OCI-LY1 (cell line): ENCODE measurements around the gene ALKBH7.

Experiments
- H2AFZ ChIP-seq: fragments of 200-600 bp; sonication (generic), shearing (Covaris generic); 2 replicates; pipeline ENCODE4 v1.6.0; 2014; ENCODE audit warnings: antibody characterized with exemption, mild to moderate bottlenecking, low read length
- H3F3A ChIP-seq: fragments of 200-600 bp; sonication (generic), shearing (Covaris generic); 2 replicates; pipeline ENCODE4 v1.6.0; 2014; ENCODE audit warnings: mild to moderate bottlenecking, antibody characterized with exemption, low read length, moderate library complexity; ENCODE audit not compliant: insufficient read depth
- H3K27ac ChIP-seq: fragments of 200-600 bp; sonication (generic); 2 replicates; pipeline ENCODE4 v1.5.1; 2014; ENCODE audit warnings: low read length, mixed run types, mild to moderate bottlenecking, low read depth; ENCODE audit not compliant: poor library complexity, severe bottlenecking
- H3K27me3 ChIP-seq: fragments of 200-600 bp; sonication (generic); 2 replicates; pipeline ENCODE4 v1.6.0; 2014; ENCODE audit warnings: antibody characterized with exemption, mild to moderate bottlenecking, low read length, moderate library complexity; ENCODE audit not compliant: insufficient read depth
- H3K36me3 ChIP-seq: fragments of 200-600 bp; sonication (generic); 2 replicates; pipeline ENCODE4 v1.6.1; 2014; ENCODE audit warnings: mild to moderate bottlenecking, antibody characterized with exemption, low read length, moderate library complexity, mixed read lengths; ENCODE audit not compliant: insufficient read depth
- H3K4me1 ChIP-seq: fragments of 200-600 bp; sonication (generic); 2 replicates; pipeline ENCODE4 v1.5.1; 2014; ENCODE audit warnings: mild to moderate bottlenecking, low read length, moderate library complexity; ENCODE audit not compliant: insufficient read depth, severe bottlenecking
- H3K4me2 ChIP-seq: fragments of 200-600 bp; sonication (generic), shearing (Covaris generic); 2 replicates; pipeline ENCODE4 v1.6.1; 2014; ENCODE audit warnings: low read length
- H3K4me3 ChIP-seq: fragments of 200-600 bp; sonication (generic); 2 replicates; pipeline ENCODE4 v1.5.1; 2014; ENCODE audit warnings: low read length, low read depth, mild to moderate bottlenecking, mixed read lengths; ENCODE audit not compliant: poor library complexity, severe bottlenecking
- H3K79me2 ChIP-seq: fragments of 200-600 bp; shearing (Covaris generic); 2 replicates; pipeline ENCODE4 v1.6.1; 2016; ENCODE audit warnings: mixed run types, low read length, mixed read lengths; ENCODE audit not compliant: insufficient read depth
- H3K9ac ChIP-seq: fragments of 200-600 bp; sonication (generic), shearing (Covaris generic); 2 replicates; pipeline ENCODE4 v1.6.1; 2014; ENCODE audit warnings: mild to moderate bottlenecking, low read length, mixed read lengths
- H3K9me2 ChIP-seq: fragments of 200-600 bp; sonication (generic), shearing (Covaris generic); 2 replicates; pipeline ENCODE4 v1.6.1; 2014; ENCODE audit warnings: low read depth, mild to moderate bottlenecking, low read length, mixed read lengths
- H3K9me3 ChIP-seq: fragments of 200-600 bp; shearing (Covaris generic); 2 replicates; pipeline ENCODE4 v1.6.1; 2014; ENCODE audit warnings: low read length, mixed read lengths
- H4K20me1 ChIP-seq: fragments of 200-600 bp; sonication (generic), shearing (Covaris generic); 2 replicates; pipeline ENCODE4 v1.6.0; 2016; ENCODE audit warnings: mild to moderate bottlenecking, low read length; ENCODE audit not compliant: insufficient read depth
- CTCF ChIP-seq: fragments of 200-600 bp; sonication (generic), shearing (Covaris generic); IDR thresholded peaks from 2 replicates; pipeline ENCODE4 v1.5.1; 2017; ENCODE audit warnings: mild to moderate bottlenecking, antibody characterized with exemption, low read length, moderate library complexity, mixed read lengths
- EZH2 ChIP-seq: fragments of 200-600 bp; sonication (generic), shearing (Covaris generic); IDR thresholded peaks from 2 replicates; pipeline ENCODE4 v1.8.0; 2017; ENCODE audit warnings: borderline replicate concordance, mixed run types, mild to moderate bottlenecking, antibody characterized with exemption, low read length, moderate library complexity, mixed read lengths

Gene ALKBH7

GRCh38 chr19:6326815-6327214 is 45.8 kb upstream of the ALKBH7 start:
- Histone ChIP-seq H3K79me2 (no peaks in the 10 kb centered on the region), H3K36me3 (no peaks in the 10 kb centered on the region), H3K4me1 (no peaks in the 10 kb centered on the region), H3F3A (no peaks in the 10 kb centered on the region), H3K9me3 (no peaks in the 10 kb centered on the region), H3K4me2 (no peak overlapping the region), H3K27ac (no peak overlapping the region), H3K9ac (no peak overlapping the region), H2AFZ (no peak overlapping the region), H3K9me2 (no peaks in the 10 kb centered on the region), H3K4me3 (no peak overlapping the region), H4K20me1 (no peaks in the 10 kb centered on the region), H3K27me3 (peaks cover 7% of the 10 kb centered on the region; the same call in 1 of the 2 replicates)
- no peak for TF ChIP-seq EZH2

- no peaks in the 10 kb centered on the region for H3K79me2 ChIP-seq
- no peaks in the 10 kb centered on the region for H3K36me3 ChIP-seq
- H3K9ac ChIP-seq: no peak within 1 kb of the TSS
- no peaks in the 10 kb centered on the region for H3K4me1 ChIP-seq
- H3K4me3 ChIP-seq: no peak within 1 kb of the TSS
- no peaks in the 10 kb centered on the region for H3K9me2 ChIP-seq
- no peak within 1 kb of the TSS for H2AFZ ChIP-seq
- H3F3A ChIP-seq: no peaks in the 10 kb centered on the region
- H3K4me2 ChIP-seq: no peak within 1 kb of the TSS
- H4K20me1 ChIP-seq: no peaks in the 10 kb centered on the region
- 0 out of 2 replicates have a peak, but pooled peaks cover 4% of the 10 kb centered on the region for H3K27me3 ChIP-seq
- no peaks in the 10 kb centered on the region for H3K9me3 ChIP-seq
- no peak for TF ChIP-seq EZH2
- no peak for TF ChIP-seq CTCF
- H3K27ac ChIP-seq: no peak within 1 kb of the TSS
Observed at GRCh38 chr19:6333439-6333838, 39.2 kb upstream of the ALKBH7 start, which contains the start of gene ACER1. Gene ACER1 (minus strand): TSS chr19:6333612. CDS start chr19:6333551, 61 bp downstream.

- Histone ChIP-seq H3K36me3 (no peaks in the 10 kb centered on the region), H3K79me2 (no peaks in the 10 kb centered on the region), H3K4me3 (no peak overlapping the region), H4K20me1 (no peaks in the 10 kb centered on the region), H3K27ac (no peak overlapping the region), H3K9me3 (no peaks in the 10 kb centered on the region), H3K4me1 (no peaks in the 10 kb centered on the region), H3K9me2 (no peaks in the 10 kb centered on the region), H3K4me2 (no peak overlapping the region), H3K9ac (no peak overlapping the region), H3F3A (no peaks in the 10 kb centered on the region), H3K27me3 (0 out of 2 replicates have a peak, but pooled peaks cover 4% of the 10 kb centered on the region), H2AFZ (no peak overlapping the region)
- no peak for TF ChIP-seq CTCF
- TF ChIP-seq EZH2: no peak
Observed at GRCh38 chr19:6334490-6335285, 37.9 kb upstream of the ALKBH7 start.
